Measurements from ENCODE around the gene PRC1.

PRC1 gene

GRCh38 chr15:90989040-90989768 lies 5.1 kb downstream of the PRC1 start:
- DNase-seq = no peak

- DNase-seq = no peak
Observed at GRCh38 chr15:90988296-90988695, 6.0 kb downstream of the PRC1 start.

- DNase-seq = no peak
Observed at GRCh38 chr15:90987561-90988141, 6.7 kb downstream of the PRC1 start.

- no peak for DNase-seq
Observed at GRCh38 chr15:90986790-90987507, 7.4 kb downstream of the PRC1 start.

- no peak for DNase-seq
Observed at GRCh38 chr15:90982135-90982534, 12.2 kb downstream of the PRC1 start.

- DNase-seq = no peak
Observed at GRCh38 chr15:90981681-90982080, 12.7 kb downstream of the PRC1 start.

- DNase-seq = no peak
Observed at GRCh38 chr15:90979582-90979981, 14.8 kb downstream of the PRC1 start.

GRCh38 chr15:90974216-90974615 lies 20.1 kb downstream of the PRC1 start:
- DNase-seq = no peak

- DNase-seq = no peak
Observed at GRCh38 chr15:90972133-90972532, 22.2 kb downstream of the PRC1 start.

- no peak for DNase-seq
Observed at GRCh38 chr15:90970274-90970673, 24.1 kb downstream of the PRC1 start.

- DNase-seq = no peak
Observed at GRCh38 chr15:90968434-90968833, 25.9 kb downstream of the PRC1 start.

- no peak for DNase-seq
Observed at GRCh38 chr15:90967206-90967605, 27.1 kb downstream of the PRC1 start.

- no peak for DNase-seq
Observed at GRCh38 chr15:90966262-90966661, 28.1 kb downstream of the PRC1 start.

GRCh38 chr15:90962021-90962420 lies 32.3 kb downstream of the PRC1 start:
- DNase-seq = no peak

GRCh38 chr15:90960298-90961091 lies 33.8 kb downstream of the PRC1 start:
- peak; percentile 48 for DNase-seq

- peak; percentile 81 for DNase-seq
Observed at GRCh38 chr15:90959894-90960293, 34.4 kb downstream of the PRC1 start.

- DNase-seq = no peak
Observed at GRCh38 chr15:90959028-90959595, 35.2 kb downstream of the PRC1 start.

GRCh38 chr15:90957791-90958190 lies 36.5 kb downstream of the PRC1 start:
- no peak for DNase-seq

- no peak for DNase-seq
Observed at GRCh38 chr15:90957031-90957790, 37.1 kb downstream of the PRC1 start.

GRCh38 chr15:90956274-90957030 lies 37.9 kb downstream of the PRC1 start:
- DNase-seq = peak; percentile 86

GRCh38 chr15:90955624-90956273 lies 38.6 kb downstream of the PRC1 start:
- DNase-seq = no peak

Data from left hindlimb (tissue), 1 donor.